Measurements from ENCODE around the gene IBA57. TPM values are rescaled to one million over a fixed set of nuclear protein-coding genes. Genes with fewer than 3 reads are reported as not detected.

IBA57 gene
- total RNA-seq, 4 donors from 2014 or later, result 8.2 to 11.8 (median 10.3) TPM

DNA sequence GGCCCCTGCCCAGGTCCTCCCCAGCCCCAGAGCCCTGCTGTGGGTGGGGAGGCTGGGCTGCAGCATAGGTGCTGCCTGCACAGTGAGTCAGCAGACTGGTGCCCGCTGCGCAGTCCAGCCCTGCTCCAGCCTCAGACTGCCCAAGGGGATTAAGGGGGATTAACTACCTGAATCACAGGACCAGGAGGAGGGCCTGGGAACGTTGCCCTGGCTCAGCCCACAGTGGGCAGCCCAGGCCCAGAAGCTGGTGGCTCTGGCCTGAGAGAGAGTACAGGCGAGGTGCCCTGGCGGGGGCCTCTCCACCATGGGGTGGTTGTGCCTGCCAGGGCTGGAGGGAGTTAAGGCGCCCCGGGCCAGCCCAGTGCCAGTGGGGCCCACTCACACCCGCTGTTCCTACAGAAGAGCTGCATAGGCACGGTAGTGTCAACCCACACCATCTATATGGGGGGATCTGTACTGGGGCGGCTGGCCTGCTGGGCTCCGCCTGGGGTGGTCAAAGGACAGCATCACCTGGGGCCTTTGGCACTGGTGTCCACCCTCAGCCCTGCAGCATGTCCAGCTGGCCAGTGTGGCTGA is 44.6 kb downstream of the IBA57 start:
- DNase-seq, result peak in 1 of 3 donors; percentile 37
- no peaks in the 10 kb centered on the region for H3K9me3 ChIP-seq
- no peak for TF ChIP-seq POLR2A (IDR thresholded peaks at IDR 0.05)
- TF ChIP-seq, protein P1, sequence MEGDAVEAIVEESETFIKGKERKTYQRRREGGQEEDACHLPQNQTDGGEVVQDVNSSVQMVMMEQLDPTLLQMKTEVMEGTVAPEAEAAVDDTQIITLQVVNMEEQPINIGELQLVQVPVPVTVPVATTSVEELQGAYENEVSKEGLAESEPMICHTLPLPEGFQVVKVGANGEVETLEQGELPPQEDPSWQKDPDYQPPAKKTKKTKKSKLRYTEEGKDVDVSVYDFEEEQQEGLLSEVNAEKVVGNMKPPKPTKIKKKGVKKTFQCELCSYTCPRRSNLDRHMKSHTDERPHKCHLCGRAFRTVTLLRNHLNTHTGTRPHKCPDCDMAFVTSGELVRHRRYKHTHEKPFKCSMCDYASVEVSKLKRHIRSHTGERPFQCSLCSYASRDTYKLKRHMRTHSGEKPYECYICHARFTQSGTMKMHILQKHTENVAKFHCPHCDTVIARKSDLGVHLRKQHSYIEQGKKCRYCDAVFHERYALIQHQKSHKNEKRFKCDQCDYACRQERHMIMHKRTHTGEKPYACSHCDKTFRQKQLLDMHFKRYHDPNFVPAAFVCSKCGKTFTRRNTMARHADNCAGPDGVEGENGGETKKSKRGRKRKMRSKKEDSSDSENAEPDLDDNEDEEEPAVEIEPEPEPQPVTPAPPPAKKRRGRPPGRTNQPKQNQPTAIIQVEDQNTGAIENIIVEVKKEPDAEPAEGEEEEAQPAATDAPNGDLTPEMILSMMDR (IDR thresholded peaks at IDR 0.05), result no peak
- no peak overlapping the region for H3K27ac ChIP-seq
- H3K4me3 ChIP-seq, result no peak overlapping the region
- peaks cover 0 to 10% (median 5%) of the 10 kb centered on the region in 4 donors for H3K4me1 ChIP-seq
- H3K36me3 ChIP-seq, result no peaks in the 10 kb centered on the region
- H3K27me3 ChIP-seq, result no peaks in the 10 kb centered on the region

DNA sequence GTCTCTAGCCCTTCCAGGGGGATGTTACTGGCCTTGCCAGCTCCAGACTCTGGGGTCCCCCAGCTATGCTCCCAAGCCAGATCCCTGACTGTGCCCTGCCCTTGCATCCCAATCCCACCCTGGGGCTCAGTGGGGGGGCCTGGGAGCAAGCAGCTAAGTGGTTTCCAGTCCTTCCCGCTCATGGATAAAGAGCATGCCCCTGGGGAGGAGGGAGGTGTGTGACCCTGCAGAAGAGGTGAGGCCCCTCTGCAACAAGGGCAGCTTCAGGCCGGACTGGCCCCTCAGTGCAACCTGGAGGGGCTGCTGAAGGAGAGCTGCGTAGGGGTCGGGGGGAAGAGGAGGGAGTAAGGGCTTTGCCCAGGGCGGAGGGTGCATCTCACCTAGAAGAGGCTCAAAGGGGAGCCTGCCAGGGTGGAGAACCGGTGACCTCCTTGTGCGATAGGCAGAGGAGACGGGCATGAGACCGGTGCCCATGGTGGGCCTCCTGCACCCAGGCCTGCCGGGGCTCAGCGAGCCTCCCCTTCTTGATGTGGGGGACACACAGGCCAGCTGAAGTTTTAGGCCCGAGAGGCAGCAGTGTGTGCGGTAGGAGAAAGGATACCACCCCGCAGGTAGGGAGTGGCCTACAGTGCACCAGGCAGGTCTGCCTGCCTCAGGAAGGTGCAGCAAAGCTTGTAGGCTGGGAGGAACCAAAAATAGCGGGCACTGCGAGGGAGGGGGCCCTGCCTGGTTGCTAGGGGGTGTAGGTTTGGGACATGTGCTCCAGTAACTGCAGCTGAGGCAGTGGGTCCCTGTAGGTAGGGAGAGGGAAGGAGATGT is 45.3 kb downstream of the IBA57 start:
- H3K36me3 ChIP-seq, result no peaks in the 10 kb centered on the region
- no peak for TF ChIP-seq POLR2A (IDR thresholded peaks at IDR 0.05)
- TF ChIP-seq, protein P1 (IDR thresholded peaks at IDR 0.05), result no peak
- H3K4me3 ChIP-seq, result no peak overlapping the region
- H3K4me1 ChIP-seq, result peaks cover 0 to 10% (median 5%) of the 10 kb centered on the region in 4 donors
- H3K27ac ChIP-seq, result no peak overlapping the region
- H3K27me3 ChIP-seq, result no peaks in the 10 kb centered on the region
- DNase-seq, result peak in 1 of 3 donors; percentile 36
- no peaks in the 10 kb centered on the region for H3K9me3 ChIP-seq

- DNase-seq, result peak in 1 of 3 donors; percentile 45
- no peaks in the 10 kb centered on the region for H3K27me3 ChIP-seq
Observed at GRCh38 chr1:228211531-228212414, 46.2 kb downstream of the IBA57 start.

DNA sequence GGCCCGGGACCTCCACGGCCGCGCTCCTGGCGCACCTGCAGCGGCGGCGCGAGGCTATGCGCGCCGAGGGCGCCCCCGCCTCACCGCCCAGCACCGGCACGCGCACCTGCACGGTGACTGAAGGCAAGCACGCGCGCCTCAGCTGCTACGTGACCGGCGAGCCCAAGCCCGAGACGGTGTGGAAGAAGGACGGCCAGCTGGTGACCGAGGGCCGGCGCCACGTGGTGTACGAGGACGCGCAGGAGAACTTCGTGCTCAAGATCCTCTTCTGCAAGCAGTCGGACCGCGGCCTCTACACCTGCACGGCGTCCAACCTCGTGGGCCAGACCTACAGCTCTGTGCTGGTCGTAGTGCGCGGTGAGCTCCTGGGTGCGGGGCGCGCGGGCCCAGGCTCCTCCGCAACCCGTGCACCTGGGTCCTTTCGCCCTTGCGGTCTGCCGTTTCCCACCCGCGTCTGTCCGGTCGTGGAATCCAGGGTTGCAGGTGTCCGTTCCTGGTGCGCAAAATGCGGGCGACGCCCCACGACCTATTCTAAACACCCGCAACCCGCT is 46.9 kb downstream of the IBA57 start:
- Histone ChIP-seq H3K36me3 (no peaks in the 10 kb centered on the region), H3K27ac (peak overlapping the region in 1 of 4 donors; percentile 79), H3K4me1 (peaks cover 0 to 10% (median 5%) of the 10 kb centered on the region in 4 donors), H3K27me3 (no peaks in the 10 kb centered on the region), H3K4me3 (peak overlapping the region; percentile 41 to 67 (median 53)), H3K9me3 (no peaks in the 10 kb centered on the region)
- no peak for TF ChIP-seq POLR2A (IDR thresholded peaks at IDR 0.05)
- TF ChIP-seq, protein P1 (IDR thresholded peaks at IDR 0.05), result no peak
- peak in 1 of 3 donors; percentile 48 for DNase-seq

More at GRCh38 chr1:228211531-228212414, 46.2 kb downstream of the IBA57 start:
- no peaks in the 10 kb centered on the region for H3K9me3 ChIP-seq
- peaks cover 0 to 10% (median 5%) of the 10 kb centered on the region in 4 donors for H3K4me1 ChIP-seq
- H3K36me3 ChIP-seq, result no peaks in the 10 kb centered on the region
- H3K27ac ChIP-seq, result no peak overlapping the region
- H3K4me3 ChIP-seq, result no peak overlapping the region
- TF ChIP-seq POLR2A (IDR thresholded peaks at IDR 0.05), result no peak
- TF ChIP-seq, protein P1 (IDR thresholded peaks at IDR 0.05), result no peak

Measured in Peyer's patch (tissue), 4 donors.